ENCODE data around the gene ADARB2. TPM values are rescaled to one million over a fixed set of nuclear protein-coding genes. Genes with fewer than 3 reads are reported as not detected.
A peak's percentile ranks its signal among the peaks of the same experiment; 100 is the strongest.

Gene ADARB2
- total RNA-seq, 1 donor from 2014 or later, result 0.06 TPM

- peak; percentile 85 for DNase-seq (ENCODE audit: low spot score)
Observed at GRCh38 chr10:1598393-1599153, 138.8 kb downstream of the ADARB2 start.

GRCh38 chr10:1597370-1598146 is 139.8 kb downstream of the ADARB2 start:
- DNase-seq (ENCODE audit: low spot score), result no peak

GRCh38 chr10:1596482-1597099 is 140.7 kb downstream of the ADARB2 start:
- peak; percentile 82 for DNase-seq (ENCODE audit: low spot score)

- peak; percentile 82 for DNase-seq (ENCODE audit: low spot score)
Observed at GRCh38 chr10:1595726-1596125, 141.6 kb downstream of the ADARB2 start.

- peak; percentile 24 for DNase-seq (ENCODE audit: low spot score)
Observed at GRCh38 chr10:1595242-1595600, 142.1 kb downstream of the ADARB2 start.

- peak; percentile 77 for DNase-seq (ENCODE audit: low spot score)
Observed at GRCh38 chr10:1594372-1595241, 142.7 kb downstream of the ADARB2 start.

- peak; percentile 53 for DNase-seq (ENCODE audit: low spot score)
Observed at GRCh38 chr10:1591742-1592141, 145.6 kb downstream of the ADARB2 start.

- DNase-seq (ENCODE audit: low spot score), result no peak
Observed at GRCh38 chr10:1591045-1591444, 146.3 kb downstream of the ADARB2 start.

- DNase-seq (ENCODE audit: low spot score), result peak; percentile 71
Observed at GRCh38 chr10:1589257-1589656, 148.1 kb downstream of the ADARB2 start.

- no peak for DNase-seq (ENCODE audit: low spot score)
Observed at GRCh38 chr10:1582739-1583138, 154.6 kb downstream of the ADARB2 start.

GRCh38 chr10:1581189-1581588 is 156.1 kb downstream of the ADARB2 start:
- peak; percentile 59 for DNase-seq (ENCODE audit: low spot score)

- peak; percentile 35 for DNase-seq (ENCODE audit: low spot score)
Observed at GRCh38 chr10:1579671-1580070, 157.7 kb downstream of the ADARB2 start.

- no peak for DNase-seq (ENCODE audit: low spot score)
Observed at GRCh38 chr10:1579141-1579491, 158.2 kb downstream of the ADARB2 start.

- peak; percentile 69 for DNase-seq (ENCODE audit: low spot score)
Observed at GRCh38 chr10:1578392-1579140, 158.8 kb downstream of the ADARB2 start.

GRCh38 chr10:1577945-1578344 is 159.4 kb downstream of the ADARB2 start:
- peak; percentile 57 for DNase-seq (ENCODE audit: low spot score)

GRCh38 chr10:1577373-1577770 is 160.0 kb downstream of the ADARB2 start:
- peak; percentile 39 for DNase-seq (ENCODE audit: low spot score)

GRCh38 chr10:1576467-1577372 is 160.6 kb downstream of the ADARB2 start:
- DNase-seq (ENCODE audit: low spot score), result peak; percentile 76

GRCh38 chr10:1575481-1576244 is 161.7 kb downstream of the ADARB2 start:
- peak; percentile 83 for DNase-seq (ENCODE audit: low spot score)

- DNase-seq (ENCODE audit: low spot score), result peak; percentile 59
Observed at GRCh38 chr10:1574719-1575118, 162.6 kb downstream of the ADARB2 start.

Data from mesenteric fat pad (tissue), 1 donor.